Keratinocyte (primary cell): Measurements from ENCODE around the gene HMCN1. TPM values are rescaled to one million over a fixed set of nuclear protein-coding genes. Genes with fewer than 3 reads are reported as not detected.

Experiments
- DNase-seq: peaks from one replicate; pipeline ENCODE4 v3.0.0-alpha.2; 2011; ENCODE audit warnings: low read depth, missing footprints, low spot score
- FAIRE-seq: peaks from 2 replicates; lab custom pipeline; 2011; peaks lifted over from hg19 to GRCh38; lab: Jason Lieb, UNC
- H2AFZ ChIP-seq: 2 replicates; pipeline ENCODE4 v1.6.0; 2012; ENCODE audit warnings: low read length, control low read depth, inconsistent platforms; ENCODE audit not compliant: control insufficient read depth
- H3K27ac ChIP-seq: 2 replicates; pipeline ENCODE4 v1.5.1; 2011; ENCODE audit warnings: low read length; ENCODE audit not compliant: control insufficient read depth, insufficient read depth
- H3K27me3 ChIP-seq: 3 replicates; pipeline ENCODE4 v1.6.0; 2011; ENCODE audit warnings: low read length; ENCODE audit not compliant: control insufficient read depth, insufficient read depth; ENCODE audit errors: extremely low read depth
- H3K36me3 ChIP-seq, 2 experiments: 2 replicates in 1 of 2; 3 replicates in 1 of 2; pipeline ENCODE4 v1.5.1; 2011; ENCODE audit warnings: low read length in 2 of 2, mild to moderate bottlenecking in 1 of 2; ENCODE audit not compliant: control insufficient read depth in 2 of 2, insufficient read depth in 2 of 2; ENCODE audit errors: extremely low read depth in 1 of 2
- H3K4me1 ChIP-seq: 3 replicates; pipeline ENCODE4 v1.5.1; 2011; ENCODE audit warnings: low read length; ENCODE audit not compliant: control insufficient read depth, insufficient read depth; ENCODE audit errors: extremely low read depth
- H3K4me2 ChIP-seq: 3 replicates; pipeline ENCODE4 v1.6.0; 2011; ENCODE audit warnings: low read depth, low read length; ENCODE audit not compliant: control insufficient read depth, insufficient read depth; ENCODE audit errors: extremely low read depth
- H3K4me3 ChIP-seq, 3 experiments: fragments of 200-600 bp in 1 of 3; sonication (generic) in 1 of 3; 2 replicates in 2 of 3; 3 replicates in 1 of 3; pipeline ENCODE4 v1.5.1; 2011 to 2016; ENCODE audit warnings: low read length in 3 of 3, mild to moderate bottlenecking in 3 of 3, control low read depth in 2 of 3, inconsistent platforms in 1 of 3, low read depth in 1 of 3, mixed read lengths in 1 of 3, mixed run types in 1 of 3, moderate library complexity in 1 of 3; ENCODE audit not compliant: control insufficient read depth in 2 of 3, insufficient read depth in 2 of 3; ENCODE audit errors: extremely low read depth in 1 of 3
- H3K79me2 ChIP-seq: 2 replicates; pipeline ENCODE4 v1.6.0; 2012; ENCODE audit warnings: low read length; ENCODE audit not compliant: control insufficient read depth, insufficient read depth
- H3K9ac ChIP-seq: 3 replicates; pipeline ENCODE4 v1.6.0; 2011; ENCODE audit warnings: low read length; ENCODE audit not compliant: control insufficient read depth, insufficient read depth; ENCODE audit errors: extremely low read depth
- H3K9me1 ChIP-seq: 3 replicates; pipeline ENCODE4 v1.6.0; 2011; ENCODE audit warnings: low read length; ENCODE audit not compliant: control insufficient read depth, insufficient read depth; ENCODE audit errors: extremely low read depth
- H3K9me3 ChIP-seq: 2 replicates; pipeline ENCODE4 v1.5.1; 2012; ENCODE audit warnings: low read depth, low read length; ENCODE audit not compliant: control insufficient read depth
- H4K20me1 ChIP-seq: 3 replicates; pipeline ENCODE4 v1.6.0; 2011; ENCODE audit warnings: low read length; ENCODE audit not compliant: control insufficient read depth, insufficient read depth; ENCODE audit errors: extremely low read depth
- EZH2 ChIP-seq: IDR thresholded peaks from one replicate; pipeline ENCODE4 v1.6.1; 2012; ENCODE audit warnings: inconsistent platforms, mild to moderate bottlenecking, low read length, moderate library complexity
- dilution Hi-C: fragments of 300-500 bp; cut with MboI; formaldehyde crosslinking; loops from one replicate; pipeline ENCODE4 v1.7.0; 2020; ENCODE audit warnings: low sequenced_read_pairs; ENCODE audit not compliant: extremely low pct_ligation_motif_present
- polyA plus RNA-seq, 5 experiments: library from polyadenylated mRNA; depleted of rRNA in 3 of 5; stranded (reverse) in 3 of 5; stranded (forward) in 1 of 5; unstranded in 1 of 5; fragments of >200 nt; gene quantifications; 1 replicate in 1 of 5; 2 replicates in 3 of 5; 3 replicates in 1 of 5; pipeline versions ENCODE4 v1.2.1 to v1.2.3, GENCODE V29; 2011 to 2012; ENCODE audit warnings: missing spikeins in 2 of 5, low read depth in 1 of 5, low replicate concordance in 1 of 5
- TF ChIP-seq, protein P1 (sequence below), 3 experiments: IDR thresholded peaks in 1 of 3; conservative IDR thresholded peaks in 1 of 3; optimal IDR thresholded peaks in 1 of 3; 2 replicates in 2 of 3; 3 replicates in 1 of 3; pipeline versions ENCODE3 to v1.5.1; 2011; ENCODE audit warnings: low read length in 3 of 3, mild to moderate bottlenecking in 3 of 3, moderate library complexity in 2 of 3, control low read depth in 1 of 3, inconsistent platforms in 1 of 3; ENCODE audit not compliant: insufficient read depth in 2 of 3; ENCODE audit errors: extremely low read depth in 1 of 3

Gene HMCN1
- polyA plus RNA-seq, 1 donor (not counting 4 experiments of a cell fraction or from before 2014, with no cell fraction given) = 1.8 TPM

GRCh38 chr1:185860311-185860710 lies 126.1 kb downstream of the HMCN1 start:
- peaks cover 23% of the 10 kb centered on the region for H3K4me1 ChIP-seq
- H3K9me3 ChIP-seq = no peaks in the 10 kb centered on the region
- H3K4me3 ChIP-seq = no peak overlapping the region
- no peaks in the 10 kb centered on the region for H3K36me3 ChIP-seq
- DNase-seq (no peak), FAIRE-seq (no peak)
- H2AFZ ChIP-seq = no peak overlapping the region
- no peak overlapping the region for H3K27ac ChIP-seq
- no peaks in the 10 kb centered on the region for H3K79me2 ChIP-seq
- H4K20me1 ChIP-seq = no peaks in the 10 kb centered on the region
- TF ChIP-seq, protein P1, sequence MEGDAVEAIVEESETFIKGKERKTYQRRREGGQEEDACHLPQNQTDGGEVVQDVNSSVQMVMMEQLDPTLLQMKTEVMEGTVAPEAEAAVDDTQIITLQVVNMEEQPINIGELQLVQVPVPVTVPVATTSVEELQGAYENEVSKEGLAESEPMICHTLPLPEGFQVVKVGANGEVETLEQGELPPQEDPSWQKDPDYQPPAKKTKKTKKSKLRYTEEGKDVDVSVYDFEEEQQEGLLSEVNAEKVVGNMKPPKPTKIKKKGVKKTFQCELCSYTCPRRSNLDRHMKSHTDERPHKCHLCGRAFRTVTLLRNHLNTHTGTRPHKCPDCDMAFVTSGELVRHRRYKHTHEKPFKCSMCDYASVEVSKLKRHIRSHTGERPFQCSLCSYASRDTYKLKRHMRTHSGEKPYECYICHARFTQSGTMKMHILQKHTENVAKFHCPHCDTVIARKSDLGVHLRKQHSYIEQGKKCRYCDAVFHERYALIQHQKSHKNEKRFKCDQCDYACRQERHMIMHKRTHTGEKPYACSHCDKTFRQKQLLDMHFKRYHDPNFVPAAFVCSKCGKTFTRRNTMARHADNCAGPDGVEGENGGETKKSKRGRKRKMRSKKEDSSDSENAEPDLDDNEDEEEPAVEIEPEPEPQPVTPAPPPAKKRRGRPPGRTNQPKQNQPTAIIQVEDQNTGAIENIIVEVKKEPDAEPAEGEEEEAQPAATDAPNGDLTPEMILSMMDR (optimal IDR thresholded peaks at IDR 0.05 in 1 of 3, IDR thresholded peaks at IDR 0.05 in 1 of 3, conservative IDR thresholded peaks at IDR 0.05 in 1 of 3; ENCODE audit: extremely low read depth in 1 of 3, insufficient read depth in 2 of 3, low read length in 3 of 3) = no peak
- no peak for TF ChIP-seq EZH2
- no peaks in the 10 kb centered on the region for H3K9me1 ChIP-seq
- no peak overlapping the region for H3K4me2 ChIP-seq
- no peak overlapping the region for H3K9ac ChIP-seq
- no peaks in the 10 kb centered on the region for H3K27me3 ChIP-seq
- dilution Hi-C loops = no loop called here

DNA sequence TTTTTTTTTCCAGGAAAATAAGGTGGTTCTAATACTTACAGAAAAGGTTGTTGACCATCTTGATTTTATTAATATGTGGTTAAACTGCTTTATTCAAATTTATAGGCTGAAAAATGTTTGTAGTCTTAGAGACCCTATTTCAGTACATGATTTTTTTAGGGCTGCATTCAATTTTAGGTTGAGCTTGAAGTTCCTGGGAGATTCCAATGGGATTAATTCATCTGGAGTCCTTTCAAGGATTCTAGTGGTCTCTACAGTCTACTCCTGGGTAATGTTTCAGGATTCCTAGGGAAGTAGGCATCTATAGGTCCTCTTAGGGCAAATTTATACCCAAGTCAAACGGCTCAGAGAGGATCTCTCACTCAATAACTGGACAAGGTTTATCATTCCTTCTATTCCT lies 126.7 kb downstream of the HMCN1 start:
- Histone ChIP-seq H2AFZ (no peak overlapping the region), H3K36me3 (no peaks in the 10 kb centered on the region), H3K4me2 (no peak overlapping the region), H3K27ac (no peak overlapping the region), H3K27me3 (no peaks in the 10 kb centered on the region), H3K4me3 (no peak overlapping the region), H3K9ac (no peak overlapping the region), H3K79me2 (no peaks in the 10 kb centered on the region), H3K9me1 (no peaks in the 10 kb centered on the region), H3K9me3 (no peaks in the 10 kb centered on the region), H3K4me1 (peaks cover 24% of the 10 kb centered on the region), H4K20me1 (no peaks in the 10 kb centered on the region)
- dilution Hi-C loops = no loop called here
- TF ChIP-seq EZH2 = no peak
- TF ChIP-seq, protein P1 (optimal IDR thresholded peaks at IDR 0.05 in 1 of 3, IDR thresholded peaks at IDR 0.05 in 1 of 3, conservative IDR thresholded peaks at IDR 0.05 in 1 of 3; ENCODE audit: extremely low read depth in 1 of 3, insufficient read depth in 2 of 3, low read length in 3 of 3) = no peak
- FAIRE-seq = no peak
- no peak for DNase-seq
